HG02798 (cell line): ENCODE measurements around the gene TMTC4.
A peak's percentile ranks its signal among the peaks of the same experiment; 100 is the strongest.
"Not testable (repeated sequence)": the region's sequence is repeated elsewhere in the genome, so short reads cannot be mapped to it uniquely, and the experiment has no call there.

Experiments used
- ATAC-seq: cut with Tn5 transposase; IDR thresholded peaks from one replicate; pipeline ENCODE4 v1.9.1; 2021; ENCODE audit warnings: mild to moderate bottlenecking; ENCODE audit not compliant: unreplicated experiment, poor library complexity

TMTC4 gene

DNA sequence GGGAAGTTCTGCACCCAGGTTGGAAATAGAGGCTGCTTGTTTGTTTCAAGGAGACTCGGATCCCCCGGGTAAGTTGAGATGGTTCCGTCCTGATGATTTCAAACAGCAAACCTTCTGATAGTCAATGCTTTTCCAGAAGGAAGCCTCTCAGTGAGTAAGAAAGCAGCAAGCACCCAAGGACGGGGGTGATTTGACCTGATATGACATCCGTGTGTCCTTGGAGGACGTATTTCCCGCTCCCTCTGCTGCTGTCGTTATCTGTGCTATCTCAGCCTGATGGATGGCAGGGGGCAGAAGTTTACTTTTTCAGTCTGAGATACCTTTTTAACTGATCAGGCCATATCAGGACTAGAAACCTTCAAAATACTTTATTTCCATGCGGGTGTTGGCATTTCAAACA, 80.3 kb downstream of the TMTC4 start:
- no peak for ATAC-seq

DNA sequence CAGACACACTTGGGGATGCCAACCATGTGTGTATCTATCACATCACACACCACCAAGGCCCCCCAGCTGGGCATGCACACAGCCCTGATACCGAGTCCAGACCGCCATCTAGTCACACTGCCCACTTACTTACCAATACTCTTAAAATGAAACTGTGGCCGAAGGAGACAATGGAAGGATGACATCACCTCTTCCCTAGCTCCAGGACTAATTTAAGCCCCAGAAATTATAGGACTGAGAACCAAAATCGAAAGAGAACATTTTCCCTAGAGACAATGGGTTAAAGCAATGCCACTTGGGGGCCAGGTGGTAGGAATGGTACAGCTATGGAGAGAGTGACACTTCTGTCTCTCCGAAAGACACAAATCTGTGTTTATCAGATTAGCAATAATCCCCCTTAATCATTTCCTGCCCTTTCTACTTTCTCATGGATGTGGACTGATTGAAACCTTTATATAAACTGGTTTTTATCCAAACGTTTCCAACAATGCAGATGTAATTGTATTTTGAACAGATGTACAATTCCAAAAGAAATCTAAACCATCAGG, 85.3 kb downstream of the TMTC4 start:
- ATAC-seq = no peak

DNA sequence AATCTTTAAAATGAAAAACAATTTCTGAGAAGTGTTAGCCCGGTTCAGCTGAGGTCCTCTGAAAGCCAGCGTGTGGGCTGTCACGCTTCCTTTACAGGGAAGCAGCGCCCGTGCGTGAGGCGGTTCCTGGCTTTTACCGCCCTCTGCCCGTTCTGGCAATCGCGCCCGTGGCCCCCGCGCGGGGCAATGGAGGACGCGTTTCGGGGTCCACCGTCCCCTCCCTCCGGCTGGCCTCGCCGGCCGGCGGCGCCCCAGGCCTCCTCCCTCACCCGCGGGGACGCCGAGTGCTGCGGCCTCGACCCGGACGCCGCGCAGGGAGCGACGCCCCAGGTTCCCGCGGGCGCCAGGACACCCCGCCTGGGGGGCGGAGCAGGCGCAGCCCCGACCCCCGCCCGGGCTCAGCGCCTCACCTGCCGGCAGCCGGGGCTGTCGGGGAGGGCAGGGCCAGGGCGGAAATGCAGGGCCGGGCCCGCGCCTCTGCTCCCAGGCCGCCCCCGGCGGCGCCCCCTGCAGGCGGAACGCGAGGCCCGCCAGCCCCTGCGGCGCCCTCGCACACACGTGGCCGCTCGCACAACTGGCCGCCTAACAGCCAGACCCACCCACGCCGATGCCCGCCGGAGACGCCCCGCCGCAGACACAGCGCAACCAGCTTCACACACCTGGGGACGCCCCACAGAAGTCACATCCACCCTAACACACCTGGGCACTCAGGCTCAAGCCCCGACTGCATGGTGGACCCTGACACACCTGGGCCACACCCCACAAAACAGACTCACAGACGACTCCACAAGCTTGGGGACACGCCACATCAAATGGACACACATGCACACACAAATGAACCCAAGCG, 86.0 kb downstream of the TMTC4 start, which contains the start of gene GGACT:
Gene GGACT (minus strand): TSS at position 459 of the 847 bp plus-strand sequence. CDS start 56,198 bp downstream, outside the sequence.
- ATAC-seq = peak; percentile 98

DNA sequence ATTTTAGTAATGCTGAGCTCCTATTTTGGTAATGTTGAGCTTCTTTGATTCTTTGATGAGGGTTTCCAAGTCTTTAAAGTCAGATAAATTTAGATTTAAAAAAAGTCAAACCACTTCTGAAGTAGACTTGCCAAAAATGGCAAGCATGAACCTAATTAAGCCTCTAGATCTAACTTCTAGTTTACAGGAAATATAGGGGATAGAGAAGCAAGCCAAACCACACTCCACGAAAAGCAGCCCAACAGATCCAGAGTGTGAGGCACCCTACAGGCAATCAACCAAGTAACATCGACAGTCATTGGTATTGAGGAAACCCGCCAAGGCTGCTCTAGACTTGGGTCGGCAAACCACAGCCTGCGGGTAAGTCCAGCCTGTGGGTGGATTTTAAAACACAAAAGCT, 89.7 kb downstream of the TMTC4 start:
- no peak for ATAC-seq

DNA sequence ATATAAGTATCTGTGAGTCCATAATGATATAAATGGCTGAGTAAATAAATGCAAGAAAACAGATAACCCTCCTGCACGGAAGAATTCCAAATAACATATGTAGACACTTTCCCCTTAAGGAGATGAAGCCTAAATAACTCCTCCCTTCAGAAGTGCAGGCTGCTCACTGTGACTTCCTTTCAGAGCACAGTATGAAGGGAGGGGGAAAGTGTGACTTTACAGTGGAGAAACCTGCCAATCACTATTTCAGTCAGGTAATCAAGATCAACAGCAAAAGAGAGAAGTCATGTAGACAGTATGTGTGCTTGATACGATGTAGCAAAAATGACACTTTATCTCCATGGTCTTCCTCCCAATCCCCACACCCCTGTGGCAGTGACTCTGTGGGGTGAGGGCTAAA, 93.1 kb downstream of the TMTC4 start:
- no peak for ATAC-seq

DNA sequence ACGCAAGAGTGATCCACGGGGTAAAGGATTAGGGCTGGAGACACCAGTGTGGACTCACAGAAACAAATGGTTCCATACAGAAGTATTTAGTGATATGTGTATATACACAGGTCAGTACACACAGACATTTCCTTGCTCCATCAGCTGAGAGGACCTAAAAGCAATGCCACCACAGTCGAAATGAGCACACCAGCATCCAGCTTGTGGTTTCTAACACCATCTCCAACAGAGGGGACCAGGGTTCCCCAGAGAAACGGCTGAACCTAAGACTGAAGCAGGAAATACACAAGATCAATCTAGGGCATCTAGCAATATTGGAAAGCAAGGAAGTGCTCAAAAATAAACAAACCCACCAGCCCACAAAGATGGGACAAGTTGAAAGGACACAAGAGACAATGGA, 93.6 kb downstream of the TMTC4 start:
- no peak for ATAC-seq

DNA sequence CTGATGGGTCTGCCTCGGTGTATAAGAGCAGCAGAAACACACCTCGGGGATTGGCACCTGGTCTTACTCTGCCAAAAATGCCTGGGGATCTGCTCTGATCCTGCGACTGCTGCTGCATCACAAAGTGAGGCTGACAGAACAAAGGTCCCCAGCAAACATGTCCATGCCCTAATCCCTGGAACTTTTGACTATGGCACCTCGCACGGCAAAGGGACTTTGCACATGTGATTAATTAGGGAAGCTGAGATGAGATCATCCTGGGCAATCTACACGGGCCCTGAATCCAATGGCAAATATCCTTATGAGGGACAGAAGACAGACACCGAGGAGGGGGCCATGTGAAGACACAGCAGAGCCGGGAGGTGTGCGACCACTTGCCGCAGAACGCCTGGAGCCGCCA, 94.5 kb downstream of the TMTC4 start:
- ATAC-seq = no peak

DNA sequence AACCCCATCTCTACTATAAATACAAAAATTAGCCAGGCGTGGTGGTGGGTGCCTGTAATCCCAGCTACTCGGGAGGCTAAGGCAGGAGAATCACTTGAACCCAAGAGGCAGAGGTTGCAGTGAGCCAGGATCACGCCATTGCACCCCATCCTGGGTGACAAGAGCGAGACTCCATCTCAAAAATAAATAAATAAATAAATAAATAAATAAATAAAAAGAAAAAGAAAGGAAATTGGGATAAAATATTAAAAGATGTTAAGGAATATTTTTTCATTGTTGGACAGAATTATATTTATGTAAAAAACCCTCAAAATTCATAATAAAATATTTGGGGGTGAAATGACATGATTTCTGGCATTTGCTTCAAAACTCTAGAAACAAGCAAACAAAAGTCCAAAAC, 97.4 kb downstream of the TMTC4 start:
- not testable (repeated sequence) for ATAC-seq

DNA sequence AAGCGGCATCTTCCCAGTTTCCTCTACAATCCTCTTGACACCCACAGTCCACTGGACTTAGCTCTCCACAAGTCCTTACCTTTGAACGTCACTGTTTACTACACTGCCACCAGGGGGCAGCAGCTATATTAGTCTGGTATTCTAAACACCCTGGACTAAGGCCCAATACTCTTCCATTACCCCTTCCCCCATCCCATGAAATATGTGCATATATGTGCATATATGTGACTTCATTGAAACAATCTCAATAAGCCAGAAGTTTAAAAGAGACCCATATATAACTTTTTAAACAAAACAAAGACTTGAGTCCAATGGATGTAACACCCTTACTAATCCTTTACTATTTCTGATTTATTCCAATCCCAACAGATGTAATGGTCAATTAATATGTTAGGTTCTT, 101.5 kb downstream of the TMTC4 start:
- ATAC-seq = peak; percentile 99

DNA sequence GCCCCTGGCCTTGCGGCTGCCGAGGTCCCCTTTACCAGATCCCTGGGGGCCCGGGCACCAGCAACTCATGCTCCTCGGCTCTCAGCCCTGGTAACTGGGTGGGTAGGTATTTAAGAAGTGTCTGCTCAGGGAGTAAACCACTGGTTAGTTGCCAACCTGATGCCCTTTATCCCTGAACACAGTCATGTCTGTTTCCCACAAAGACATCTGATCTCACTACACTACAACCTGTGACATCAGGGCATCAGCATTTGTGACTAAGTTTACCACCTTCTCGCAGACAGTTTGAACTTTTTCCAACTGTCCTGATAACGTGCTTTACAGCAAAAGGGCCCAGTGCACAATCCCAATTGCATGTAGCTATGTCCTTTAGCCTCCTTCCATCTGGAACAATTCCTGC, 108.1 kb downstream of the TMTC4 start:
- no peak for ATAC-seq

DNA sequence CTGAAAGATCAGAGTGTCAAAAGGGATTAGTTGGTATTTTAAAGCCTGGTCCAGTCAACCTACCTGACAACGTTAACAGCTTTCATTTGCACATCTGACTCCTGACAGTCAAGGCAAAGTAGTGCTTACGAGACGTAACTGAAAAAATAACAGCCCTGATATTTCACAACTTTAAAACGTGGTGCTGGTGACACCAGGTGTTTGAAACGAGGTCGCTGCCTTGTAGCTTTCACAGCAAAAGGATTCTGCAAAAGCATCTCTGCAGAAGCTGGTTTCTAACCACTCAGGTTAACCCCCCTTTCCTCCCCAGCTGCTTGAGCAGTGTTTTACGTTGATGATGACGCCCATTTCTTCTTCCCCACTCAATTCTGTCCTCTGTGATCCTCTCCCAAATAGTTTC, 109.3 kb downstream of the TMTC4 start:
- ATAC-seq = no peak

DNA sequence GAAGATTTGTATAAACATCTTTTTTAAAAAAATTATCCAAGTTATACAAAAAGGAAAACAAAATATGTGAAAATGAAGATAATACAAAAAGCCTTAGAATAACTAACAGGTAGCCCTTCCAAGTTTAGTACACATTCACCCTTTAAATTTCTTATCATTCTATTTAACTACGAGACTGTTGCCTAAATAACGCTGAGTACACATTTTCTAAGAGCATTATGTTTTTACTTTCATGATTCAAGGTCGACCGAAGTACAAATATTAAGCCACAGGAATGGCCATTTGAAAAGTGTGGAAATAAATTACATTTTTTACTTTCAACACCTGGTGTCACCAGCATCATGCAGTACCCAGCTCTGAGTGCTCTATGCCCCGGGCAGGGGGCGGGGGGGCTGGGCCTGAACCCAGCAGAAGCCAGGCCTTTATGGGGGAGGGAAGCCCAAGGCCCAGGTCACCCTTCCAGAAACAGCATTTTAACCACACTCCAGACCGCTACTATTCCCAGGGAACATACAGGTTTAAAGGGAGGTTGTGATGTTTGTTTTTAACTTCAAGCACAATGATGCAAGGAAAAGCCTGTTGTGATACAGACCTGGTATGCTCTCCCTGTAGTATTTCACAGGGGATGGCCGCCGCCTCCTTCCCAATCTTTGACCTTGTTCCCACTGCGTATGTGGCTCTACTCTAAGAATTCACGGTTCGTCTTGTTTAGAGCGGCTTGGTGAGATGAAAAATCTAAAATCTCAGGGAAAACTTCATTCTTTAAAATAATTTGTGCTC, 110.0 kb downstream of the TMTC4 start:
- no peak for ATAC-seq

DNA sequence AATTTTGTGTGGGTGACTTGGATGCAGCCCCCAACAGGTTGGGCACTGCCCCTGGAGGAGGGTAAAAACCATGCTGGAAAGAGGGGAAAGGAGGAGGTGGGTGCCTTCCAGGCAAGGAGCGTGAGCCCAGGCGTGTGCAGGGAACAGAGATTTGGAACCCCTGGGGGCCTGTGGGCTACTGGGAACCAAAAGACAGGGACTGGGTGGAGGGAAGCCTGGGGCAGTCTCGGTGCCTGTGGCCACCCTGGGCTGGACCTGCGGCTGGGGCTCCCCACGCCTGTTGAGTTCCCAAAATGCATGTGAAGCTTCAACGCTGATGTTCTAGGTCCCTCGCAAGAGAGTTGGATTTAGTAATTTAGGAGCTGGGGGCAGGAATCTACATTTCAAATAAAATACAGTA, 110.8 kb downstream of the TMTC4 start:
- ATAC-seq = no peak

DNA sequence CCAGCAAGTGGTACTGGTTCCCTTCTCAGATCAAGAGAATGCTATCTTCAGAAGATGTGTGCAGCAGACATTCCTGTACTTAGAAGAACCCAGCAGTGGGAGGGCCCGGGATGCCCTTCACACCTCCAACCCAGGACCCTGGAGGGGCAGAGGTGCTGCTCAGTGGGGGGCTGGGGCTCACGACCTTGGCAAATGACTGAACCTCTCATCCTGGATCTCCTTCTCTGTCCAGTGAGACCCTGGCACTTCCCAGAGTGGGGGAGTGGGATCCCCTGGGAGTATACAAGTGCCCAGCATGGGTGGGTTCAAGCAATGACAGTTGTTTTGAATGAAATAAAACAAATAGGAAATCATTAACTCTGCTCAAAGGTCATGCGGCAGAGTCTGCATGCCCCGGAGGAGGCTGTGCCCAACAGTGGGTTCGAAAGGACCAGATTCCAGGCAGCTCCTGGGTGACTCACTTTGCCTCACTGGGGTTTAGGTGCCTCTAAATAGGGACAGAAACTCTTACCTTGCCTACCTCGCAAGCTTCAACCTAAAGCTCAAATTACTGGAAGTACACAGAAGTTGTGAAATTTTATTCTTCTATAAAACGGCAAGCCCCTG, 112.9 kb downstream of the TMTC4 start:
- ATAC-seq = no peak

DNA sequence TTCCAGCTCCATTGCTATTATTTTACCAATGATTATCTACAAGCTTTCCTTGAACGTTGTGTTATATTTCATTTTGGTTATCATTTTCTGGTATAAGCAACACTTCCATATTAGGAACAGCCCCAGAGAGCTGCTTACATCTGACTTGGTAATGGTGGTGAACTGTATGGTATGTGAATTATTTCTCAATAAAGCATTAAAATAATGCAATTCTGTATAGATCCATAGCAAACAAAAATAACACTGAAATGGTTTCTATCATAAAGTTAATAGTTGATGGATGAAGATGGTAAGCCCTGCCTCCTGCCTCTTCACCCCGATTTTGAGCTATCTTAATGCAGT, 113.5 kb downstream of the TMTC4 start:
- no peak for ATAC-seq

DNA sequence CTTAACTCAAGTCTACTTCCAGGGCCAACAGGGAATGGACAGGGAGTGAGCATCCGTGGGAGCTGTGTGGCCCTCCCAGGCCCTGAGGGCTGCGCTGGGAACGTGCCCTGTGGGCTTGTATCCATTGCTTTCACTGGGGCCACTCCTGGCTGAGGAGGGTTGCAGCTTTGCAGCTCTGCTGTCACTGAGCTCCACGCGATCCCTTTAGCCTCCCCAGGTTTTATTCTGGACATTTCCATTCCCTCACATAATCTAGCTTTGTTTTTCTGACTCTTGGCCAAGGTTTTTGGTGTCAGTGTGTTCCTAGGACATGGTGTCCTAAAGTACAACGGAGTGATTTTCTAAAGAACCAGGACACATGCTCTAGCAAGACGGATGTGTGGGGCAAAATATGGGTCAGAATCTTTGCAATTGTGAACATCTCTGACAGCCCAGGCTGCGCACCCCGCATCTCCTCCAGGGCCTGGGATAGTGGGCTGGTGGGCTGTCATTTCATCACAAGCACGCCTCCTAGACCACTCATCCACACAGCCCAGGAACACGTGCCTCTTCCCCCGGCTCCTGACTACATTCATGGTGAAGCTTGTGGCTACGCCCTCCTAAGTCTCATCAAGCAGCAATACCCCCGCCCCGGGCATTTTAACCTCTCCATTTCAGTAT, 114.0 kb downstream of the TMTC4 start:
- ATAC-seq = no peak

DNA sequence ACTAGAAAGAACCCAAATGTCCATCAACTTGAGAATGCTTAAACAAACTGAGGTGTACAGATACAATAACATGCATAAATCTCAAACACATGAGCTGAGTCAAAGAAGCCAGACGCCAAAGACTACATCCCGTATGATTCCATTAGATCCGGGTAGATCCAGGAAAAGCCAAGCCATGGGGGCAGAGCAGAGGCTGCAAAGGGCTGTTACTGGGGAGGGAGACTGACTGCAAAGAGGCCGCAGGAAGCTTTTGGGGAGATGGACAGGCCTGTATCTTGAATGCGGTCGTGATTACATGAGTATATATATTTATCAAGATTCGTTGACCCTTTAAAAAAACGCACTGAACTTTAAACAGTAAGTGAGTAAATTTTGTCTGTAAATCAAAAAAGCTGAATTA, 114.7 kb downstream of the TMTC4 start:
- ATAC-seq = no peak
